HG03025 (cell line): ENCODE data around the gene CAPN10.

Experiments used
- ATAC-seq: cut with Tn5 transposase; IDR thresholded peaks from one replicate; pipeline ENCODE4 v1.9.1; 2021; ENCODE audit warnings: mild to moderate bottlenecking, moderate library complexity; ENCODE audit not compliant: unreplicated experiment, low FRiP score

Gene CAPN10

DNA sequence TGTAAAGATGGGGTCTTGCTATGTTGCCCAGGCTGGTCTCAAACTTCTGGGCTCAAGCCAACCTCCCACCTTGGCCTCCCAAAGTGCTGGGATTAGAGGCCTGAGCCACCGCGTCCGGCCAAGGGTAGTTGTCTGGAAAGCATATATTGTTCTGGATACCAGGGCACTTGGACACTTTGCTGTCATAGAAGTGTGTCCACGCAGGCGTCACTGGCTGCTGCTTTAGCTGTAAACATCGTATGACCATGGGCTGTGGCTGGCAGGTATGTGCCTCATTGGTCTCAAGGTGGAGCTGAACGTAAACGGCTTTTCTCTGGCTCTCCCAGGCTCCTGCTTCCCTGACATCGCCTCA, 35.5 kb downstream of the CAPN10 start:
- no peak for ATAC-seq

DNA sequence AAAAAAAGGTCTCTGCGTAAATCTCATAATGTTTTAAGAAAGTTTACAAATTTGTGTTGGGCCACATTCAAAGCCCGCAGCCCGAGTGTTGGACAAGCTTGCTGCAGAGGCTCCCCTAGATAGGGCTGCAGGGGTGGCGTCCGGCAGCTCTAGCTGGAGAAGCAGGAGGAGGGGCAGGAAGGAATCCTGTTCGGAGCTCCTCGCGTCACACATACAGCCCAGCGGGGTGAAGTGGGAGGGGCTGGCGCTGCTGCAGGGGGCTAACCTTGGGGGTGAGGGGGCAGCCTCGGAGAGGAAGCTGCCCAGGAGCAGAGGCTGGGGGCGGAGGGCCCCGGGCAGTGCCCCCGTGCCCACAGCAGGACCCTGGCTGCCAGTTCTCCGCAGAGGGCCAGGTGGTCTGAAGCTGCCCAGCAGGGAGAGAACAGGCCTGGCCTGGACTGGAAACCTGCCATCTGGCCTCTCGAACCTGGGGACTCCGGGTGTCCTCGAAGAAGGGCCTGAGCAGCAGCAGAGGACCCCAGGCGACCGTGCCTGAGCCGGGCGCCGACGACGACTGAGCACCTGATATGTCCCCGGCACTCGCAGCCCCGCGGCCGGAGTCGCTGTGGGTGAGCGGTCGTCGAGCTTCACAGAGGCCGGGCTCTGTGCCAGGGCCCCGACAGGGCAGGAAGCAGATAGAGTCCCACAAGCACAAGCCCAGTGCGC, 36.1 kb downstream of the CAPN10 start:
- no peak for ATAC-seq

DNA sequence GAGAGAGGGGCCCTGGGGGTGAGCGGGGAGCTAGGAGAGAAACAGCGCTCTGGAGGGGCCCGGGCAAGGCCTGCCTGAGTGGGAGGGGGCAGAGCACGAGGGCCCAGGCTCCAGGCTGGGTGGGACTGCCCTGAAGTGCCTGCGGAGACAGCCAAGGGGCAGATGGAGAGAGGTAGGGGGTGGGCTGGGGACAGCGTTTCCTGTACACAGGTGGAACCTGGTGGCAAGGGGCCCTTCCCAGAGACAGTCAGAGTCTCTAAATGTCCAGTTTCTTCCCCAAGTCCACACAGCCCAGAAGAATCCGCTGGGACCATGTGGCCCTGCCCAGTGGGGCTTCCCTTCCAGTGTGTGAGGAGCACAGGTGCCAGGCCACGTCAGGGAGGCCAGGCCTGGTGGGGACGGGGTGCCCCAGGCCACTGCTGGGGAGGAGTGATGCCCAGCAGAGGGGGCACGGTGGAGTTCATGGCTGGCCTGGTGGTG, 37.0 kb downstream of the CAPN10 start:
- ATAC-seq: no peak

GRCh38 chr2:240624011-240624949, 37.7 kb downstream of the CAPN10 start:
- ATAC-seq: no peak

DNA sequence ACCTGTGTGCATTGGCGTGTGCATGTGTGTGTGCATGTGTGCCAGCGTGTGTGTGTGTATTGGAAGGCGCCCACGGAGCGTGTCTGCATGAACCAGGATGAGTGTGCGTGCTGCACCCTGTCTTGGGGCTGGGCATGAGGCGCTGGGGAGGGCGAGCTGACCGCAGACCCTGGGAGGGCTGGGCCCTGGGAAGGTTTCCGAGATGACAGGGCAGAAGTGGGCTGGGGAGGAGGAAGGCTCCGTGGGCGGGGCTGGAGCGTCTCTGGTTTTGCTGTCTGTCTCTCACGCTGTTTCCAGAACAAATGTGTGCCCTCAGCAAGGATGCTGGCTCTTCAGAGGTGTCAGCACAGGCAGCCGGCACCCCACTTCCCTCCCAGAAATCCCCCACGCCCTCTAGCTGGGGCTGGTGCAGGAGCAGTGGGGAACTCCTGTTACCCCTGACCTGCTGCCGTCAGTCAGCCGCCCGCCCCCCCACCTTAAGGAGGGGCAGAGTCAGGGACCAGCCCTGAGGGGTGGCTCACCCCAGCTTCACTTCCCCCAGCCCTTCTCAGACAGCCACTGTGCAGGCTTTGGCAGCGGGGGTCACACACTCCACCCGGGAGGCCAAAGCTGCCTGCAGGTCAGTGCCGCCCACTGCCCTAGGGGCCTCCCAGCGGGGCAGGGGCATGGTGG, 38.6 kb downstream of the CAPN10 start, which contains the start of gene GPR35:
Gene GPR35 (plus strand): TSS at position 531 of the 672 bp plus-strand sequence. CDS start 4,473 bp downstream, outside the sequence.
- no peak for ATAC-seq

DNA sequence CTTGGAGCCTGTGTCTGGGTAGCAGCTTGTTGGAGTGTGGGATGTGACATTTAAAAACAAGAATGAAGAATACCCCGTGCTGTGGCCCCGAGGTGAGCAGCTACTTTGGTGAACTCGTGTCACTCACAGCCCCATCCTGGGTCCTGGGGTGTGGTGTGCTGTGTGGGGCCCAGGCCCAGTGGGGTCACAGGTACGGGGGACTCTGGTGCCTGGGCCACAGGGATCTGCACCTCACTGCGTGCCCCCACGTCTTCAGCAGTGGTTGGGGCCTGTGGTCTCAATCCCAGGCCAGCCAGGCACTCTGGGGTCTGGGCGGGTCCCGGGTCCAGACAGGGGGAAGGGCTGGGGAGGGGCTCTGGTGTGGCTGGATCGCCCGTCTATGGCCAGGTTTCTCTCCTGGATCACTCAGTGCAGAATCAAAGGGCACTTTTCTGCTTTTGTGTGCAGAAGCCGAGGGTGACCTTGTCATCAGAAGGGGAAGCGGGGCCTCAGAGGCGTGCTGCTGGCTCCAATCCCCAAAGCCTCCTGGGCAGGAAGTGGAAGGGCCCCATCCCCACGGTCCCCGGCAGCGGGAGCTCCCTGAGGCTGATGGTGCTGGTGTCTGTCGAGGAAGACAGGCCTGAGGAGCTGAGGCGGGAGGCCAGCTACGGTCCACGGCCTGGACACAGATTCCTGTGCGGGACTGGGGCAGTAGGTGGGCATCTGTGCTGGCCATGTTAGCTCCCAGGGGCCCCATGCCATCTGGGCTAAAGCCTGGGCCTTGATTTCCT, 40.2 kb downstream of the CAPN10 start:
- no peak for ATAC-seq

GRCh38 chr2:240627736-240628506, 41.4 kb downstream of the CAPN10 start:
- no peak for ATAC-seq

DNA sequence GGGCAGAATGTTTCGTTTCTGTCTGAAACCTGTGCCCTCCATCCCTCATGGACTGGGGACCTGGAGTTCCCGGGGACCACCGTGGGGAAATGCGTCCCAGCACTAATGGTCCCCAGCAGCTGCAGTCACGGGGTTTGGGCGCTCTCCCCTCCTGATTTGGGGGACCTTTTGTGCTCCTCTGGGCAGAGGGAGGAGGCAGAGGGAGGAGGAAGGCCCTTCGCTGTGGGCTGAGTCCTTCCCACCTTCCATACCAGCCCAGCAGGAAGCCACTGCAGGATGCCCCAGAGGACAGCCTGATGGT, 41.9 kb downstream of the CAPN10 start:
- no peak for ATAC-seq

DNA sequence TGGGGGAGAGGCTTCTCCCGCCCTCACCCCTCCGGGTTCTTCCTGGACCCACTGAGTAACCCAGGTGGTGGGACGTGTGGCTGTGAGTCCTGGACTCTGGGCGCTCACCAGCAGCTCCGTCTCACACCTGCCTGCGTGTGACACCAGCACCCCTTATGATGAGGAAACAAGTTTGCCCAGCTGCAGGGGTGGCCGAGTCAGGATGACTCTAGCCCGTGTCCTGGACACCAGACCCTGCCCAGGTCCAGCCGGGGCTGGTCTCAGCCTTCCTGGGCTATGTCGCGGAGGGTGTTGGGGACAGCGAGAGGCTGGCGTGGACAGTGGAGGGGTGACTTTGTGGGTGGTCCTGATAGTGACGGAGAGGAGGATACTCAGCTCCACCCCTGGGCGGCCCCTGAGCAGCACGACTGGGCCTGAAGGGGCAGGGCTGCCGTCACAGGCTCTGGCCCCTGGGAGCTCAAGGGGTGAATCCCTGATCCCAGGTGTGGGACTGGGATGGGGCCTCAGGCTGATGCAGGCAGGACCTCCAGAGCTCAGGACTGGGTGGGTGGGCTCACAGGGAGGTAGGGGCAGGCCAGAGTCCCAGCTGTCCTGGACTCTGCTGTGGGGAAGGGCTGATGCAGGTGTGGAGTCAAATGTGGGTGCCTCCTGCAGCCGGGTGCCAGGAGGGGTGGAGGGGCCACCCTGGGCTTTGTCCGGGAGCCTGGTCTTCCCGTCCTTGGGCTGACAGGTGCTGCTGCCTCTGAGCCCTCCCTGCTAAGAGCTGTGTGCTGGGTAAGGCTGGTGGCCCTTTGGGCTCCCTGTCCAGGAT, 42.5 kb downstream of the CAPN10 start:
- ATAC-seq: no peak

GRCh38 chr2:240629619-240629967, 43.1 kb downstream of the CAPN10 start:
- ATAC-seq: no peak

- ATAC-seq: no peak
These were observed 43.6 kb downstream of the CAPN10 start for GRCh38 chr2:240629968-240630770.

- ATAC-seq: no peak
These were observed 44.4 kb downstream of the CAPN10 start for GRCh38 chr2:240630771-240631547.

GRCh38 chr2:240631548-240632305, 45.2 kb downstream of the CAPN10 start:
- ATAC-seq: no peak

DNA sequence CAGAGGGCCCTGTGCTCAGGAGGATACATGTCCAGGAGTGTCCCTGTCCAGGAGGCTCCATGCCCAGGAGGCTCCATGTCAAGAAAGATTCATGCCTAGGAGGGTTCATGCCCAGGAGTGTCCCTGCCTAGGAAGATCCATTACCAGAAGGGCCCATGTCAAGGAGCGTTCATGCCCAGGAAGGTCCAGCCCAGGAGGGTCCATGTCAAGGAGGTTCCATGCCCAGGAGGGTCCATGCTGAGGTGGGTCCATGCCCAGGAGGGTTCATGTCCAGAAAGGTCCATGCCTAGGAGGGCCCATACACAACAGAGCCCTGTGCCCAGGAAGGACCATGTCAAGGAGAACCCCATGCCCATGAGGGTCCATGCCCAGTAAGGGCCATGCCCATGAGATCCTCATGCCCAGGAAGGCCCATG, 45.8 kb downstream of the CAPN10 start:
- no peak for ATAC-seq

DNA sequence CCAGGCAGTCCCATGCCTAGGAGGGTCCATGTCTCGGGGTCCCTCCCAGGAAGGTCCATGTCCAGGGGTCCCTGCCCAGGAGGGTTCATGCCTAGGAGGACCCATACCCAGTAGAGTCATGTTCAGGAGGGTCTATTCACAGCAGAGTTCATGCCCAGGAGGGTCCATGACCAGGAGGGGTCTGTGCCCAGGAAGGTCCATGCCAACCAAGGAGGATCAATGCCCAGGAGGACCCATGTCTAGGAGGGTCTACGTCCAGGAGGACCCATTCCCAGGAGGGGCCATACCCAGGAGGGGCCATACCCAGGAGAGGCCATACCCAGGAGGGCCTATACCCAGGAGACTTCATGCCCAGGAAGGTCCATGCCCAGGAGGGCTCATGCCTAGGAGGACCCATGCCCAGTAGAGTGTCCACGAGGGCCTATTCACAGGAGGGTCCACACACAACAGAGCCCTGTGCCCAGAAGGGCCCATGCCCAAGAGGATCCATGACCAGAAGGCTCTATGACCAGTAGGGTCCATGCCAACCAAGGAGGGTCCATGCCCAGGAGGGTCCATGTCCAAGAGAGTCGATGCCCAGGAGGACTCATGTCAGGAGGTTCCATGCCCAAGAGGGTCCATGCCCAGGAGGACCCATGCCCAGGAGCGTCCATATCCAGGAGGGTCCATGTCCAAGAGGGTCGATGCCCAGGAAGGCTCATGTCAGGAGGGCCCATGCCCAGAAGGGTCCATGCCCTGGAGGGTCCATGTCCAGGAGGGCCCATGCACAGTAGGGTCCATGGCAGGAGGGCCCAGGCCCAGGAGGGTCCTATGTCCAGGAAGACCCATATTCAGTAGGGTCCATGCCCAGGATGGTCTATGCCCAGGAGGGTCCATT, 48.8 kb downstream of the CAPN10 start:
- ATAC-seq: no peak
